Activated T-helper 9 cell treated with anti-CD3 and anti-CD28 coated beads, Interleukin-2, amount 50 U/mL, for 16 hours (primary cell): ENCODE results near the gene LAMC3.

Experiments
- DNase-seq: peaks from one replicate; pipeline ENCODE4 v3.0.0-alpha.2; 2020; ENCODE audit warnings: low read depth

Gene LAMC3

DNA sequence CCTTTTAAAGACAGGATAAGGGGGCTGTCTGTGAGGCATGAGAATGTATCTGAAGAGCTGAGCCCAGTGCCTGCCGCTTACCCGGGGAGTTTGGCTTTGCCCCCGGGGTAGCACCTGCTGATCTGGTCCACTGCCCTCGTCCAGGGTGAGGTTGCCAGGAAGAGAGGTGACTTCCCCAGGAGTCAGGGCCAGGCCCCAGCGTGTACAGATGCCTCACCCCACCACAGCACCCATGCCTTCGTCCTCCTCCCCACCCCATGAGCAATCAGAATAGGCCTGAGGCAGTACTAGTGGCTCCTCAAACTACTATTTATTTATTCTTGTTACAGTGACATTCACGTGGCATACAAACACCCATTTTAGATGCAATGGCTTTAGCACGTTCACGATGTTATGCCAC is 71.6 kb downstream of the LAMC3 start:
- no peak for DNase-seq

DNA sequence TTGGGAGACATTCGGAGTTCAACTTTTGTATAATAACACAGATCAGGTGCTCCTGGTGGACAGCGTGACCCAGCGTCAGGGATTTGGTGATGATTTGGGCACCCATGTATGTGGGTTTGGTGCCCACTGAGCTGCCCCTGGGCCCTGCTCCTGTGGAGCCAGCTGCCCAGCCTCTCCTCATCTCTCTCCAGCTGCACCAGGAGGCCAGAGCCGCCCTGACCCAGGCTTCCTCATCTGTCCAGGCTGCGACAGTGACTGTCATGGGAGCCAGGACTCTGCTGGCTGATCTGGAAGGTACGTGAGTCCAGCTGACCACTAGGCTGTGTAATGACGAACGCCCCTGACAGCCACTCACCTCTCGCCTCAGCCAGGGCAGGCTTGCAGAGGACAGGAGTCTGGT is 72.9 kb downstream of the LAMC3 start:
- no peak for DNase-seq

DNA sequence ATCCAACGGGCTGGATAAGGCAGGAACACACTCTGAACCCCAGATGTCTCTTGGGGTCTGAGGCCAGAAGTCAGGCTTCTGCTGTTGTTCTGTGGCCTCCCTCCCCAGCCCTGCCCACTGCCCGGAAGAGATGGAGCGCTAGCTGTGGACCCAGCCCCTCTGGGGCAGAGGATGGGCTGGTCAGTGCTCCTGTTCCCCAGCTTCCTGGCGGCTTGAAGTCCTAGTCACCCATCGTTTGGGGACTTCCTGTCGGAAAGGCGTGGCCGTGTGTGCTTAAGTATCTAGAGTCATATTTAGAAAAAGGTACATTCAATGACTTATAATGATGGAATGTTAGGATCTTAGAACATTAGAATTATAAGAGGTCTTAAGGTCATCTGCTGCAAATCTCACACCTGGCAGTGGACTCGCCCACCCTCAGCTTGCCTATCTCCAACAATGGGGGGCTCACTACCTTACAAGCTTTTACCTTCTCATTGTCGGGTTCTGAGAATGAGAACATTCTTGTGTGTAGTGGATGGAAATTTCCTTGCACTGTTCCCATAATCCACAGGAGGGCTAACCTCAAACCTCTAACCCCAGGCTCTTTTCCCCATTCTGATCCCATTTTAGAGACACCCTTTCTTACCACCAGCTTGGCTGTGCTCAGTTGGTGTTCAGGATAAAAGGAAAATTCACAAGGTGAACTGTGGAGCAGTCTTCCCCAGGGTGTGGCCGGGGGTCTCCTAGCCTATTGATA is 74.0 kb downstream of the LAMC3 start:
- DNase-seq, result no peak

DNA sequence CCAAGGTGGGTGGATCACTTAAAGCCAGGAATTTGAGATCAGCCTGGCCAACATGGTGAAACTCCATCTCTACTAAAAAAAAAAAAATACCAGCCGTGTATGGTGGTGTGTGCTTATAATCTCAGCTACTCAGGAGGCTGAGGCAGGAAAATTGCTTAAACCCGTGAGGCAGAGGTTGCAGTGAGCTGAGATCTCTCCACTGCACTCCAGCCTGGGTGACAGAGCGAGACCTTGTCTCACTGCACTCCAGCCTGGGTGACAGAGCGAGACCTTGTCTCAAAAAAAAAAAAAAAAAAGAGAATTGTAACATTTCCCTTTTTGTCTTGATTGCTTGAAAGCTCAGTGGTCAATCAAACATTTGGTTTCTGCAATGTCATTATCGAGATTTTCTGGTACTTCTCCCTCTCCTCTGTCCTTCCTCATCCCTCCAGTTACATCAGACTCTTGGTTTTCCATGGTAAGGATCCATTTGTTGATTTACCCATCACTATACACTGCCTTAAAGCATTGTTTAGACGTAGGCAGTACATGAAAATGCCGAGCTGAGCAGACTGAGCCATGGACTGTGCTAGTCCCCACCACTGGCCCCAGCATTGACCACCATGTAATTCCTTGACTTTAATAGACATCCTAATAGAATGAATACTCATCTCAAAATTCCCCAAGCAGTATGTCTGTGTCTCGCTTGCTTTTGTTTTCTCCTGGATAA is 75.8 kb downstream of the LAMC3 start:
- DNase-seq, result no peak

DNA sequence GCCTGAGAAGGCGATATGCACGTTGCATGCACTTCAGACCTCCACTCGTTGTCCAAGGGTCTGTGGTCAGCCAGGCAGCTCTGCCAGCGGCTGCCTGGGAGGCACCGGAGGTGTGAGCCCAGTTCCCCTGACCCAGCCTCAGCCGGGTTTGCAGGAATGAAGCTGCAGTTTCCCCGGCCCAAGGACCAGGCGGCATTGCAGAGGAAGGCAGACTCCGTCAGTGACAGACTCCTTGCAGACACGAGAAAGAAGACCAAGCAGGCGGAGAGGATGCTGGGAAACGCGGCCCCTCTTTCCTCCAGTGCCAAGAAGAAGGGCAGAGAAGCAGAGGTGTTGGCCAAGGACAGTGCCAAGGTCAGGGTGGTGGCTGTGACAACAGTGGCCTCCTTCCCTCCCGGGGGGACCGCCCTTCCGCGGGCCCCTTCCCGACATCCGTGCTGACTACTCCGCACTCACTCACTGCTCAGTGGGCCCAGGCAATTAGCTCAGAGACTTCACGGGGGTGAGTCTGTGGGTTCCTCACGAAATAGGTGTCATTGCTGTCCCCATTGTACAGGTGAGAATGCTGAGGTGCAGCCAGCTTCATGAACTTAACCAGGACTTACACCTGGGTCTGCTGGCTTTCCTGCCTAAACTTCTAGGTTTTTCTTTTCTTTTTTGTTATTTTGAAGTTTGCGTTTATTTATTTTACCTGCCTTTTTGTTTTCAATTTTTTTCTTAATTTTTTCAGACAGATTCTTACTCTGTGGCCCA is 76.6 kb downstream of the LAMC3 start:
- no peak for DNase-seq

DNA sequence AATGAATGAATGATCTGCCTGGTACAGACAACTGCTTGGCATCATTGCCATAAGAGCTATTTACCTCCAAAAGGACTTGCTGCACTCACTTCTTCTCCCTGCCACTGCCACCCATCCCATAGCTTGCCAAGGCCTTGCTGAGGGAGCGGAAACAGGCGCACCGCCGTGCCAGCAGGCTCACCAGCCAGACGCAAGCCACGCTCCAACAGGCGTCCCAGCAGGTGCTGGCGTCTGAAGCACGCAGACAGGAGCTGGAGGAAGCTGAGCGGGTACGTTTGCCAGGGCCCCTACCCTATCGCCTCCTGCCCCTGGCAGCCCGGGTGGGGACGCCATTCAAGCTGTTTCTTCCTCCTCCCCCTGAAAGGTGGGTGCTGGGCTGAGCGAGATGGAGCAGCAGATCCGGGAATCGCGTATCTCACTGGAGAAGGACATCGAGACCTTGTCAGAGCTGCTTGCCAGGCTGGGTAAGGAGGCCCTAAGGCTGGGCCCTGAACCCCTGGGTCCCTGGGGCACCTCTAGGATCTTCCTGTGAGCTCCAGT is 78.5 kb downstream of the LAMC3 start:
- DNase-seq, result no peak

DNA sequence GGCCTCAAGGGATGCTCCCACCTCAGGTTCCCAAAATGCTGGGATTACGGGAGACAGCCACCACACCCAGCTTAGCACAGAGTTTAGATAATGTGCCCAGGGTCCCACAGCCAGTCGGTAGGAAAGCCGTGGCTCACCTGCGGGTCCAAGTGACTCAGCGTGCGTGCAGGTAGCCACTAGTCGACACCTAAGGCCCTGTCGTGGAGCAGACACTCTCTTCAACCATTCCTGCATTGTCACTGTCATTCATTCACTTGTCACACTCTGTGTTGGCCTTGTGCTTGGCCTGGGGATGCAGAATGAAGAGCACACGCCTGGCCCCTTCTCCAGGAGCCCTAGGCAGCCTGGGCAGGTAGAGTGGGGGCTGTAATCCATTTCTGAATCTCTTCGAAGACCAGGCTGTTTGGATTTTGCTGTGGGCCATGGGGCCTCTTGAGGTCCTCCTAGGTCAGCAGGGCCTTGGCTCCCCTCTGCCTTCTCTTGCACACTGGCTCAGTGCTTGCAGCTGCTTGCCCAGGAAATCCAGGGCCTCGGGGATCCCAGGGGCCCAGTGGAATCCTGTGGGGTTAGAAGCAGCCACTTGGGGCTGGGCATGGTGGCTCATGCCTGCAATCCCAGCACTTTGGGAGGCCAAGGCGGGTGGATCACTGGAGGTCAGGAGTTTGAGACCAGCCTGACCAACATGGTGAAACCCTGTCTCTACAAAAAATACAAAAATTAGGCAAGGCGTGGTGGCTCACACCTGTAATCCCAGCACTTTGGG is 81.2 kb downstream of the LAMC3 start:
- DNase-seq, result no peak

DNA sequence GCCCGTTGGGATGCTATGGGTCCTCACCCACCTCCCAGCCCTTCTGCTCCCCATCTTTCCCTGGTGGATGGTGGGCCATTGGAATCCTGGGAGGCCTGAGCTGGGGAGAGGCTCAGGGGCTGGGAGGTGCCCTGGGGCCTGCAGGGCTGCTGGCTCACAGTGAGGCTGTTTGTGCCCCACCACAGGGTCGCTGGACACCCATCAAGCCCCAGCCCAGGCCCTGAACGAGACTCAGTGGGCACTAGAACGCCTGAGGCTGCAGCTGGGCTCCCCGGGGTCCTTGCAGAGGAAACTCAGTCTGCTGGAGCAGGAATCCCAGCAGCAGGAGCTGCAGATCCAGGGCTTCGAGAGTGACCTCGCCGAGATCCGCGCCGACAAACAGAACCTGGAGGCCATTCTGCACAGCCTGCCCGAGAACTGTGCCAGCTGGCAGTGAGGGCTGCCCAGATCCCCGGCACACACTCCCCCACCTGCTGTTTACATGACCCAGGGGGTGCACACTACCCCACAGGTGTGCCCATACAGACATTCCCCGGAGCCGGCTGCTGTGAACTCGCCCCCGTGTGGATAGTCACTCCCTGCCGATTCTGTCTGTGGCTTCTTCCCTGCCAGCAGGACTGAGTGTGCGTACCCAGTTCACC is 82.5 kb downstream of the LAMC3 start:
- DNase-seq, result no peak

DNA sequence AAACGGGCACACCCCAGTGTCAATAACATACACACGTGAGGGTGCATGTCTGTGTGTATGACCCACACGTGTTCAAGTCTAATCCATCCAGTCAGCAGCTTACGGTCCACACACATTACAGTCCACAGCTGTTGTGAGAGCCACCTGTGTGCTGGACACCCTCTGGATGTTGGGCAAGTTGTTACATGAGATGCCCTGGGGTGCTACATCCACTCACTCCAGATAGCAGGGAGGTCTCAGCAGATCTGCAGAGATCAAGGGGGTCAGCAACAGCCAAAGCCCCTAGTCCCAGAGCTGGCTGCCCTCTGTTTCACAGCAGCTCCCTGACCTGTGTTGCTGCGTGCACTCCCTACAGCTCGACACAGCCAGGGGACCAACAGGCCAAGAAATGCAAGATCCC is 83.1 kb downstream of the LAMC3 start:
- no peak for DNase-seq

DNA sequence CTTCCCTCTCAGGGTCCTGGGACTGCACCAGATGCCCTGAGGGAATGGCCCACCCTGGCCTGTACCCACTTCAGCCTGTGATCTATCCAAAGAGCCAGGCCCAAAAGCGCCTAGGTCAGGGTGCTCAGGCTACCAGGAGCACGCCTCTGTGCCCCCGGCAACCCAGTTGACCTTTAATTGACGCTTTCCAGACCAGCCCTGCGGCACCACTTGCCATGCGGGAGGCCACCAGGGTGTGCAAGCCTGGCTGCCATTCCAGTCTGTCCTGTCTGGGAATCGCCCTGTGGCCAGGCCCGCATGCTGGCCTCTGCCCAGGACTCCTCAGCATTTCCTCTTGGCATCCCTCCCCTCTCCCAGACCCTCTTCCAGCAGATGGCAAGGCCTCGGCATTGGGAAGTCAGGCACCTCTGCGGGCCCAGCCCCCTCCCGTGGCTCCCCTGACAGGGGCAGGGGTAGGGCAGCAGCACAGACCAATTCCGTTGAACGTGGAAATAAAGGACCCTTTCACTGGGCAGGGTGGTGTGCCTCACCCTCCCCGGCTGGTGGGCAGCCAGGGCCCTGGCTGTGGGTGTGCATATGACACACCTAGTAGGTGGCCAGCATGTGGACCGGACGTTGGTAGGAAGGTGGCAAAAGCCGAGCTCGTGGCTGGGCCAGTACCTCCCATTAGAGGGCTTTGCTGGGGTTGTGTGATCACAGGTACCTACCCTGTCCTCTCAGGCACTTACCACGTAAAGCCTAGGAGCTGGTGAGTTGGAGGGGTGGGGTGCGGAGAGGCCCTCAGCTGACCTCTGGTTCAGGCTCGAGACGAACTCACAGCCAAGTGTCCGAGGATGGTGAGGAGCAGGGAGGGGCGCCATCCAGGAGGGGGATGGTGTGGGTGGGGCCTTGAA is 83.8 kb downstream of the LAMC3 start:
- no peak for DNase-seq

DNA sequence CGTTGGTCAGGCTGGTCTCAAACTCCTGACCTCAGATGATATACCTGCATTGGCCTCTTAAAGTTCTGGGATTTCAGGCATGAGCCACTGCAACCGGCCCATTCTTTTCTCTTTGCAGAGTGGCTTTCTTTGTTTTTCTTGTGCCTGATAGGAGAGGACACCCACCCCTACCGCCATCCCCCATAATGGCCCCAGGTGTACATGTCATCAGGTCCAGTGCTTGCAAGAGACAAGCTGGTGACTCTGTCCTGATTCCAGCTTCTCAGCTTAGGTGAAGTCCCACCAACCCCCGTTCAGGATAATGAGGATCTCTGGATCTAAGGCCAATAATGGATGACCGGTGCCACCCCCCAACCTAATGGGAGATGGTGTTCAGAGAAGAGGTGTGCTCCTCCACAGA is 85.0 kb downstream of the LAMC3 start:
- DNase-seq, result no peak

DNA sequence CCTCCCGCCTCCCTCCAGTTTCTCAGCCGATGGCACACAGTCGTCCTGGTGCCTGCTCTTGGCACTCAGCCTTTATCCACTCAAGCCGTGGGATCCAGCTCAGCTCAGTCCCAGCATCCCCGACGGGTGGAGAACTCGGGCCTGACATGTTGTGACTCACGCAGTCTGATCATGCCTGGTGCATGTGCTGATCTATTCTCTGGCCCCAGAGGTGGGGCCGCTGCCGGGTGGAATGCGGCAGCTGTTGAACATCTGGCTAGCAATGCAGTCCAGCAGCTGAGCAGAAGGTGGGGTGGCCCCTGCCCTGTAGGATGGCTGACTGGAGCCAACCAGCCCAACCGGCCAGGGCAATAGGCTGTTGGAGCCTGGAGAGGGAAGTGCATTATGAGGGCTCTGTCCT is 85.6 kb downstream of the LAMC3 start:
- DNase-seq, result no peak

DNA sequence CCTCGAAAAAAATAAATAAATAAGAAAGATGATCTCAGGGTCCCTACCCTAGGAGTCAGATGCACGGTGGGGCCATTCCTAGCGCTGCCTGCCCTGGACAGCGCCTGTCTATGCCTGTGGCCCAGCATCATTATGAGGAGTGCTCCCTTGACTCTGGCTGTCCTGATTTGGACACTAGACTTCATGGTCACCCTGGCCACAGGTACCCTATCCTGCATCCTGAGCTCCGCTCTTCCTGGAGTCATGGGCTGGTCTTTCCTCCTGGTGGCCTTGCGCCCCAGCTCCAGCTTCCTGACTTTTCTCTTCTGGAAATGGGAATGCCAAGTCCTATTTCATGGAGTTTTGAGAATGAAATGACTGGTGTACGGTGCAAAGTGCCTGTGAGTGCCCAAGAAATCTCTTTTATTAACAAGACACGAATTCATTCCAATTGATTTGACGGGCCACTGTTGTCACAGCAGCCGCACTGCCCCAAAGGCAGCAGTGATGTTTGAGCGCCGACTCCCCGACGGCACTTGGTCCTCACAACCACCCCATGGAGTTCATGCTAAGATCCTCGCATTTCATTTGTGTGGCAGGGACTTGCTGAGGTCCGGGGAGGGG is 86.8 kb downstream of the LAMC3 start:
- DNase-seq, result no peak

DNA sequence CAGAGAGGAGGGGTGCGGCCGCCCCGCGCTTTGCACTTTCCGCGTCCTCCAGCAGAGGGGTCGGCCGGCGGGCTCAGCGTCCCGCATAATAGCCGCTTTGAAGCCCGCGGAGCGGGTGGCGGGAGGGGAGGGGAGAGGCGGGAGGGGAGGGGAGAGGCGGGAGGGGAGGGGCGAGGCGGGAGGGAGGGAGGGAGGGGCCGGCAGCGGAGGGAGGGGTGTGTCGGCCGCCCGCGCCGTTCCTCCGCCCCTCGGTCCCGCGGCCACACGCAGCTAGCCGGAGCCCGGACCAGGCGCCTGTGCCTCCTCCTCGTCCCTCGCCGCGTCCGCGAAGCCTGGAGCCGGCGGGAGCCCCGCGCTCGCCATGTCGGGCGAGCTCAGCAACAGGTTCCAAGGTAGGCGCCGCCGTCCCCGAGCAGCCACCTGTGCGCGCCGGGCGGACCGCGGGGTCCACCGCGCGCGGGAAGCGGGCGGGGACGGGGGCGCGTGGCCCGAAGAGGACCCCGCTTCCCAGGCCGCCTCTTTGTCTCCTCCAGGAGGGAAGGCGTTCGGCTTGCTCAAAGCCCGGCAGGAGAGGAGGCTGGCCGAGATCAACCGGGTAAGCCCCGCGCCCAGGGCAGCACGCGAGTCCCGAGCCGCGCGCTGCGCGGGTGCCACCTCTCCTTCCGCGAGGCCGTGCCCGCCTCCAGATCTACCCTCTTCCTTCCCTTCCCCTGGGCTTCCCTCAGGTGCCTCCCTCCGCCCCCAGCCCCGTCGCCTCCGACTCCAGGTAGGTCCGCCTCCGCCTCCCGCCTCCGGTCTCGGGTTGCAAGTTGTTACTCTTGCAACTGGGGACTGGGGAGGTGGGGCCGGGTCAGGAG is 87.5 kb downstream of the LAMC3 start, which contains the start of gene AIF1L:
TSS of gene AIF1L (plus strand) at position 263 of the 857 bp plus-strand sequence. CDS start at position 362, 99 bp downstream.
- no peak for DNase-seq

DNA sequence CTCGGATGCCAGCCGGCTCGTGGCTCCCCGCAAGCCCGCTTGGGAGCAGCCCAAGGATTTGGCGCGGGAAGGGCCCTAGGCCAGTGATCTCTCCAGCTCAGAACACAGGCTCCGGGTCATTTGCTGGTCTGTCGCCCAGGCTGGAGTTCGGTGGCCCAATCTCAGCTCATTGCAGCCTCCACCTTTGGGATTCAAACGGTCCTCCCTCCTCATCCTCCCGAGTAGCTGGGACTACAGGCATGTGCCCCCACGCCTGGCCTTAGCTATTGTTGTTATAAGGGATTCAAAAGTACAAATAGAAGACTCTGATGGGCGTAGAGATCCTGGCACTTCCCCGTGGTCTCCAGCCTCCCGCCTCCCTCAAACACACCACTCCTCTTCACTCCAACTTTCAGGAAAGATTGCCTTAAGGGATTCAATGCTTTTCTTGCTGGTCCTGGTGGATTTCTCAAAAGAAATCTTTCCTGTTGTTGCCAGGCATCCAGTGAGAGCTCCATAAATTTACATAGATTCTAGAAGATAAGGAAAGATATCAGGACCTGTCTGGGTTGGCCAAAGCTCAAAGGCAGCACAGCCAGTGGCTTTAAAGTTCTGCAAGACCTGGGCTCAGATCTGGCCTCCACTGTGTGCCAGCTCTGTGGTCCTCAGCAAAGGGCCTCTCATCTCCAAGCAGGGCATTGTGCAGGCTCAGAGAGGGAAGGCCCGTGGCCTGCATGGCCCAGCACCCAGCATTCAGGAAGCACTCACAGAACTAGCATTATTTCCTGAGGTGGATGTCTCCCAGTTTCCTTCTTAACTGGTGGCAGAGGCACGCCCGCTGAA is 88.4 kb downstream of the LAMC3 start:
- no peak for DNase-seq

DNA sequence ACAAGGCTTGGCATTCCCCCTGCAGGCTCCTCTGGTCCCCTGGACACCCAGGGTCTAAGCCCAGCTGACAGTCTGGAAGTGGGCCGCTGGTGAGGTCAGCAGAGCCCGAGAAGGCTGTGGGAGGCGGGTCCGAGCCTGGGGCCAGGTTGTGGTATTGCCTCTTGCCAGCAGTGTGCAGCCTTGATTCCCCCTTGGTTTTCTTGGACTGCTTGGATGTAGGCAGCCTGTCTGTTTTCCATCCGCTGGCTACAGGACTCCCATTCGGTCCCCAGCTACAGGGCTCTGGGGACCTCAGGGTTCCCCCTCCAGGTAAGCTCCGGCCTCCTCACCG is 88.9 kb downstream of the LAMC3 start:
- DNase-seq, result no peak

DNA sequence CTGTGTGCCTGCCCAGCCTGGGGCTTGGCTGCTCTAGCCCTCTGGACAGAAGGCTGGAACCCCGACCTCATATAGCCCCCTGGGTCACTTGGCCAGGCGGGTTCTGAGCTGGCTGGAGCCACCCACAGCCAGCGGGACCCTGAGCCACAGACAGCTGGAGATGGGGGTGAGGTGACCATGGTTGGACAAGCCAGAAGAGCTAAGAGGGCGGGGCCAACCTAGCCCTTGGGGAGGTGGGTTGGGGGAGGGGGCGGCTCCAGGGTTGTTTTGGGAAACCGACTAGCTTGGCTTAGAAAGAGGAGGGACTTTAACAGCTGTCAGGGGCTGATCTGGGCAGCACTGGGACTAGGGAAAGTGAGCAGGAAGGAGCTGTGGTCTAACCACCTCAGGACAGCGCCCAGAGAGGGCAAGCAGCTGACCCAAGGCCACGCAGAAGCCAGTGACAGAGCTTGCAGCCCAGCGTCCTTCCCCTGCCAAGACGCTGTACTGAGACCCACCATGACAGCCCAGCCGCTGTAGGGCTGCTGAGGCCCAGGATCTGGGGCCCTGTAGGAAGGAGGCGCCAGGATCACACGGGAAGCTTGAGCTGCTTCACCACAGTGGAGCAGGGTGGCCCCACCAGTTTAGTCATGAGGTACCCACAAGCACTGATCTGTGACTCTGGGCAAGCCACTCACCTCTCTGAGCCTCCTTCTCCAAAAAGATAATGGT is 89.6 kb downstream of the LAMC3 start:
- no peak for DNase-seq
